ENCODE results near the gene MEA1. TPM values are rescaled to one million over a fixed set of nuclear protein-coding genes. Genes with fewer than 3 reads are reported as not detected.

MEA1 gene
- total RNA-seq, 1 donor from 2014 or later = 94.7 TPM

- Mint-ChIP-seq H3K36me3 (ENCODE audit: low read depth) (peaks cover 16% of the 10 kb centered on the region), H3K27ac (ENCODE audit: unreplicated experiment) (no peak overlapping the region), H3K9me3 (no peaks in the 10 kb centered on the region), H3K4me3 (no peak overlapping the region), H3K4me1 (no peaks in the 10 kb centered on the region), H3K27me3 (ENCODE audit: low read depth) (no peaks in the 10 kb centered on the region)
- DNase-seq (ENCODE audit: low read depth, low spot score) = no peak
- TF ChIP-seq, protein P1, sequence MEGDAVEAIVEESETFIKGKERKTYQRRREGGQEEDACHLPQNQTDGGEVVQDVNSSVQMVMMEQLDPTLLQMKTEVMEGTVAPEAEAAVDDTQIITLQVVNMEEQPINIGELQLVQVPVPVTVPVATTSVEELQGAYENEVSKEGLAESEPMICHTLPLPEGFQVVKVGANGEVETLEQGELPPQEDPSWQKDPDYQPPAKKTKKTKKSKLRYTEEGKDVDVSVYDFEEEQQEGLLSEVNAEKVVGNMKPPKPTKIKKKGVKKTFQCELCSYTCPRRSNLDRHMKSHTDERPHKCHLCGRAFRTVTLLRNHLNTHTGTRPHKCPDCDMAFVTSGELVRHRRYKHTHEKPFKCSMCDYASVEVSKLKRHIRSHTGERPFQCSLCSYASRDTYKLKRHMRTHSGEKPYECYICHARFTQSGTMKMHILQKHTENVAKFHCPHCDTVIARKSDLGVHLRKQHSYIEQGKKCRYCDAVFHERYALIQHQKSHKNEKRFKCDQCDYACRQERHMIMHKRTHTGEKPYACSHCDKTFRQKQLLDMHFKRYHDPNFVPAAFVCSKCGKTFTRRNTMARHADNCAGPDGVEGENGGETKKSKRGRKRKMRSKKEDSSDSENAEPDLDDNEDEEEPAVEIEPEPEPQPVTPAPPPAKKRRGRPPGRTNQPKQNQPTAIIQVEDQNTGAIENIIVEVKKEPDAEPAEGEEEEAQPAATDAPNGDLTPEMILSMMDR (conservative IDR thresholded peaks at IDR 0.05) = no peak
These were observed 23.0 kb upstream of the MEA1 start for GRCh38 chr6:43036712-43037111.

DNA sequence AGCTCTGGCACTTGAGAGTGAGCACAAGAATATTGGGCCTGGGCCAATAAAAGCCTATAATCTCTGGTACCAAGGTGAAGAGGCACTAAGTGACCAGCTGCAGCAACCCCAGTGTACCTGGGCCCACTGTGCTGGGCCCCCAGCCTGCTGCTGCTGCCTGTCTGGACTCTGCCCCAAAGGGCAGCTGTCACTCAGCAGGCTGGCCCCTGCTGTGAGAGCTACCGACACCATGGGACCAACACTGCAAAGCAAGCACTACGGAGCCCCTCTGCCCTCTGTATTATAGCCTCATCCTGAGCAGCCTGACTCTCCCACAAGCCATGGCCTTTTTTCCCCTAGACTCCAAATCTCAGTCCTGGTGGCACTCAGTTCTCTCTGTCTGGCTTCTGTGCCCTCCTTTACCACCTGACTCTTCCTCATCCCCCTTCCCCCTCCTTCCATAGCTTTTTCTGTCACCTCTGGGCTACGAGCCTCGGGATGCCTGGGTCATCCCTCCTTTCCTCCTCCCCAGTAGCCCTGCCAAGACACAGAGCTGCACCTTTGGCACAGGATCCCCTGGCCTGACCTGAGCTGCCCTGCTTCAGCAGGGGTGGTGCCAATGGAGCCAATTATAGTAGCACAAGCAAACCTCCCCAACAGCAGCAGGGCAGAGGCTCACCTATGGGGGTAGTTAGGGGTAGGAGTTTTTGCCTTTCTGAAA is 21.9 kb upstream of the MEA1 start:
- no peaks in the 10 kb centered on the region for H3K4me1 Mint-ChIP-seq
- no peak overlapping the region for H3K27ac Mint-ChIP-seq (ENCODE audit: unreplicated experiment)
- H3K4me3 Mint-ChIP-seq = no peak overlapping the region
- no peaks in the 10 kb centered on the region for H3K27me3 Mint-ChIP-seq (ENCODE audit: low read depth)
- no peaks in the 10 kb centered on the region for H3K9me3 Mint-ChIP-seq
- DNase-seq (ENCODE audit: low read depth, low spot score) = no peak
- TF ChIP-seq, protein P1 (conservative IDR thresholded peaks at IDR 0.05) = no peak
- peaks cover 16% of the 10 kb centered on the region for H3K36me3 Mint-ChIP-seq (ENCODE audit: low read depth)

- no peak overlapping the region for H3K4me3 Mint-ChIP-seq
- no peaks in the 10 kb centered on the region for H3K9me3 Mint-ChIP-seq
- H3K27ac Mint-ChIP-seq (ENCODE audit: unreplicated experiment) = no peak overlapping the region
- no peaks in the 10 kb centered on the region for H3K4me1 Mint-ChIP-seq
- TF ChIP-seq, protein P1 (conservative IDR thresholded peaks at IDR 0.05) = no peak
- H3K36me3 Mint-ChIP-seq (ENCODE audit: low read depth) = peaks cover 23% of the 10 kb centered on the region
- no peaks in the 10 kb centered on the region for H3K27me3 Mint-ChIP-seq (ENCODE audit: low read depth)
- no peak for DNase-seq (ENCODE audit: low read depth, low spot score)
These were observed 20.4 kb upstream of the MEA1 start for GRCh38 chr6:43034190-43034525.

GRCh38 chr6:43033496-43034189 is 19.9 kb upstream of the MEA1 start:
- Mint-ChIP-seq H3K4me1 (no peaks in the 10 kb centered on the region), H3K9me3 (no peaks in the 10 kb centered on the region), H3K36me3 (ENCODE audit: low read depth) (peaks cover 21% of the 10 kb centered on the region)

DNA sequence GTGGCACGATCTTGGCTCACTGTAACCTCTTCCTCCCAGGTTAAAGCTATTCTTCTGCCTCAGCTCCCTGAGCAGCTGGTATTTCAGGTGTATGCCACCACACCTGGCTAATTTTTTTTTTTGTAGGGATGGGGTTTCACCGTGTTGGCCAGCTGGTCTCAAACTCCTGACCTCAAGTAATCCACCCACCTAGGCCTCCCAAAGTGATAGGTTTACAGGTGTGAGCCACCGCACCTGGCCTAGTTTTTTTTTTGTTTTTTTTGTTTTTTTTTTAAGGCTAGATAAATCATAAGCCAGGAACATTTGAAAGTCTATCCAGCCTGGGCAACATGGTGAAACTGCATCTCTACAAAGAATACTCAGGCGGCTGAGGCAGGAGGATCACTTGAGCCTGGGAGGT is 18.6 kb upstream of the MEA1 start:
- H3K27ac Mint-ChIP-seq (ENCODE audit: unreplicated experiment) = no peak overlapping the region
- no peaks in the 10 kb centered on the region for H3K9me3 Mint-ChIP-seq
- peaks cover 22% of the 10 kb centered on the region for H3K36me3 Mint-ChIP-seq (ENCODE audit: low read depth)
- no peak for DNase-seq (ENCODE audit: low read depth, low spot score)
- no peaks in the 10 kb centered on the region for H3K27me3 Mint-ChIP-seq (ENCODE audit: low read depth)
- no peak overlapping the region for H3K4me3 Mint-ChIP-seq
- H3K4me1 Mint-ChIP-seq = peaks cover 4% of the 10 kb centered on the region
- TF ChIP-seq, protein P1 (conservative IDR thresholded peaks at IDR 0.05) = no peak

More at GRCh38 chr6:43033496-43034189, 19.9 kb upstream of the MEA1 start:
- H3K27me3 Mint-ChIP-seq (ENCODE audit: low read depth) = no peaks in the 10 kb centered on the region
- peak overlapping the region; percentile 1 for H3K4me3 Mint-ChIP-seq
- TF ChIP-seq, protein P1 (conservative IDR thresholded peaks at IDR 0.05) = no peak
- DNase-seq (ENCODE audit: low read depth, low spot score) = no peak
- no peak overlapping the region for H3K27ac Mint-ChIP-seq (ENCODE audit: unreplicated experiment)

All from neural crest cell (in vitro differentiated cells).